Mesodermal cell (in vitro differentiated cells): ENCODE data around the gene SUN2.

Experiments used
- H3K27ac ChIP-seq: 2 replicates; pipeline ENCODE4 v1.7.0; 2013; ENCODE audit warnings: mild to moderate bottlenecking, low read depth, low read length, moderate library complexity; ENCODE audit not compliant: severe bottlenecking
- H3K36me3 ChIP-seq: 2 replicates; pipeline ENCODE4 v1.7.1; 2013; ENCODE audit warnings: mild to moderate bottlenecking, low read length, moderate library complexity; ENCODE audit not compliant: control insufficient read depth, insufficient read depth
- H3K4me1 ChIP-seq: one replicate; pipeline ENCODE4 v1.7.1; 2013; ENCODE audit warnings: mild to moderate bottlenecking, low read length; ENCODE audit not compliant: insufficient read depth, control insufficient read depth, poor library complexity, severe bottlenecking
- H3K4me3 ChIP-seq: 2 replicates; pipeline ENCODE4 v1.7.0; 2013; ENCODE audit warnings: low read length, control low read depth, mild to moderate bottlenecking; ENCODE audit not compliant: insufficient read depth, poor library complexity, severe bottlenecking; ENCODE audit errors: extremely low read depth
- H3K9me3 ChIP-seq: 2 replicates; pipeline ENCODE4 v1.7.1; 2013; ENCODE audit warnings: mild to moderate bottlenecking, low read length, moderate library complexity; ENCODE audit not compliant: control insufficient read depth
- WGBS, 2 experiments: methylation state at CpG; one replicate each; pipeline ENCODE4 v1.1.5; 2013; ENCODE audit warnings: missing lambda C conversion rate in 2 of 2; ENCODE audit not compliant: insufficient coverage in 2 of 2; 5-methylcytosine and 5-hydroxymethylcytosine counted together

SUN2 gene

GRCh38 chr22:38776086-38776485 is 20.3 kb upstream of the SUN2 start:
- WGBS, 2 experiments: 73 to 77% methylated on average over 4 to 6 of the region's 6 CpGs
- Histone ChIP-seq H3K4me1 (peaks cover 6% of the 10 kb centered on the region), H3K4me3 (no peak overlapping the region), H3K9me3 (no peaks in the 10 kb centered on the region), H3K27ac (no peak overlapping the region), H3K36me3 (peaks cover 10% of the 10 kb centered on the region)

GRCh38 chr22:38775656-38776055 is 19.9 kb upstream of the SUN2 start:
- 88 to 97% methylated on average over 11 of the region's 13 CpGs for WGBS, 2 experiments
- Histone ChIP-seq H3K36me3 (peaks cover 10% of the 10 kb centered on the region), H3K4me1 (peaks cover 6% of the 10 kb centered on the region), H3K27ac (no peak overlapping the region), H3K4me3 (no peak overlapping the region), H3K9me3 (no peaks in the 10 kb centered on the region)

GRCh38 chr22:38774496-38775166 is 18.8 kb upstream of the SUN2 start:
- 78 to 90% methylated on average over 8 to 9 of the region's 11 CpGs for WGBS, 2 experiments
- H3K36me3 ChIP-seq: peaks cover under 1% of the 10 kb centered on the region
- no peak overlapping the region for H3K27ac ChIP-seq
- no peaks in the 10 kb centered on the region for H3K9me3 ChIP-seq
- H3K4me3 ChIP-seq: no peak overlapping the region
- peaks cover 6% of the 10 kb centered on the region for H3K4me1 ChIP-seq

- 95 to 98% methylated on average over 4 of the region's 4 CpGs for WGBS, 2 experiments
- Histone ChIP-seq H3K4me3 (no peak overlapping the region), H3K36me3 (no peaks in the 10 kb centered on the region), H3K9me3 (no peaks in the 10 kb centered on the region), H3K4me1 (peaks cover 6% of the 10 kb centered on the region), H3K27ac (no peak overlapping the region)
Measured at GRCh38 chr22:38773363-38773946, 17.7 kb upstream of the SUN2 start.

GRCh38 chr22:38772623-38772873 is 16.8 kb upstream of the SUN2 start:
- no peak overlapping the region for H3K27ac ChIP-seq
- 87 to 91% methylated on average over 8 of the region's 8 CpGs for WGBS, 2 experiments
- H3K9me3 ChIP-seq: no peaks in the 10 kb centered on the region
- H3K4me1 ChIP-seq: peaks cover 6% of the 10 kb centered on the region
- H3K4me3 ChIP-seq: no peak overlapping the region
- no peaks in the 10 kb centered on the region for H3K36me3 ChIP-seq

- H3K27ac ChIP-seq: no peak overlapping the region
- WGBS, 2 experiments: 86 to 87% methylated on average over 13 to 16 of the region's 16 CpGs
- H3K4me1 ChIP-seq: peaks cover 6% of the 10 kb centered on the region
- H3K36me3 ChIP-seq: no peaks in the 10 kb centered on the region
- no peaks in the 10 kb centered on the region for H3K9me3 ChIP-seq
- H3K4me3 ChIP-seq: no peak overlapping the region
Measured at GRCh38 chr22:38770257-38770949, 14.6 kb upstream of the SUN2 start.

- WGBS, 2 experiments: 87 to 89% methylated on average over 11 of the region's 11 CpGs
- H3K36me3 ChIP-seq: no peaks in the 10 kb centered on the region
- H3K4me3 ChIP-seq: no peak overlapping the region
- no peak overlapping the region for H3K27ac ChIP-seq
- H3K9me3 ChIP-seq: no peaks in the 10 kb centered on the region
- H3K4me1 ChIP-seq: no peaks in the 10 kb centered on the region
Measured at GRCh38 chr22:38768036-38768435, 12.2 kb upstream of the SUN2 start.

- H3K36me3 ChIP-seq: no peaks in the 10 kb centered on the region
- no peaks in the 10 kb centered on the region for H3K4me1 ChIP-seq
- WGBS, 2 experiments: 83 to 89% methylated on average over 6 to 8 of the region's 9 CpGs
- no peak overlapping the region for H3K27ac ChIP-seq
- no peaks in the 10 kb centered on the region for H3K9me3 ChIP-seq
- no peak overlapping the region for H3K4me3 ChIP-seq
Measured at GRCh38 chr22:38767313-38767712, 11.5 kb upstream of the SUN2 start.

- no peak overlapping the region for H3K27ac ChIP-seq
- H3K9me3 ChIP-seq: no peaks in the 10 kb centered on the region
- 53 to 57% methylated on average over 11 to 12 of the region's 14 CpGs for WGBS, 2 experiments
- no peaks in the 10 kb centered on the region for H3K4me1 ChIP-seq
- H3K36me3 ChIP-seq: no peaks in the 10 kb centered on the region
- H3K4me3 ChIP-seq: no peak overlapping the region
Measured at GRCh38 chr22:38766076-38766777, 10.4 kb upstream of the SUN2 start.

GRCh38 chr22:38762551-38762983 is 6.8 kb upstream of the SUN2 start:
- peaks cover 8% of the 10 kb centered on the region for H3K4me1 ChIP-seq
- 74 to 79% methylated on average over 7 to 9 of the region's 11 CpGs for WGBS, 2 experiments
- no peaks in the 10 kb centered on the region for H3K9me3 ChIP-seq
- no peak overlapping the region for H3K4me3 ChIP-seq
- H3K36me3 ChIP-seq: no peaks in the 10 kb centered on the region
- no peak overlapping the region for H3K27ac ChIP-seq
